Mucosa of rectum (tissue), 2 donors: Measurements from ENCODE around the gene ACVR2B.

Experiments used
- H3K27ac ChIP-seq, 2 donors: one replicate each; pipeline ENCODE4 v1.7.0; 2013; ENCODE audit warnings: inconsistent platforms in 2 of 2, low read depth in 2 of 2, low read length in 2 of 2
- H3K27me3 ChIP-seq, 2 donors: one replicate each; pipeline ENCODE4 v1.7.0; 2013; ENCODE audit warnings: low read length in 2 of 2; ENCODE audit not compliant: control insufficient read depth in 2 of 2, insufficient read depth in 2 of 2
- H3K36me3 ChIP-seq, 2 donors: one replicate each; pipeline ENCODE4 v1.7.0; 2013; ENCODE audit warnings: low read length in 2 of 2; ENCODE audit not compliant: control insufficient read depth in 2 of 2, insufficient read depth in 2 of 2
- H3K4me1 ChIP-seq, 2 donors: one replicate each; pipeline ENCODE4 v1.7.0; 2013; ENCODE audit warnings: low read length in 2 of 2, mild to moderate bottlenecking in 1 of 2; ENCODE audit not compliant: control insufficient read depth in 2 of 2, insufficient read depth in 2 of 2
- H3K4me3 ChIP-seq, 2 donors: one replicate each; pipeline ENCODE4 v1.7.0; 2013; ENCODE audit warnings: low read length in 2 of 2
- H3K9ac ChIP-seq, 2 donors: one replicate each; pipeline ENCODE4 v1.7.0; 2013; ENCODE audit warnings: low read length in 2 of 2, low read depth in 1 of 2, mild to moderate bottlenecking in 1 of 2
- H3K9me3 ChIP-seq, 2 donors: one replicate each; pipeline ENCODE4 v1.7.0; 2013; ENCODE audit warnings: low read length in 2 of 2; ENCODE audit not compliant: control insufficient read depth in 2 of 2
- donor health status: healthy.
- donor health status: Normal muscosa, but diverticular disease.

Gene ACVR2B

GRCh38 chr3:38541806-38542205, 88.1 kb downstream of the ACVR2B start:
- no peak overlapping the region for H3K27ac ChIP-seq
- no peak overlapping the region for H3K4me3 ChIP-seq
- no peak overlapping the region for H3K9ac ChIP-seq
- no peaks in the 10 kb centered on the region for H3K9me3 ChIP-seq
- no peaks in the 10 kb centered on the region for H3K36me3 ChIP-seq
- no peaks in the 10 kb centered on the region for H3K27me3 ChIP-seq
- H3K4me1 ChIP-seq: no peaks in the 10 kb centered on the region
